Right lobe of liver (tissue), 6 donors: Measurements from ENCODE around the gene NEU3. TPM values are rescaled to one million over a fixed set of nuclear protein-coding genes. Genes with fewer than 3 reads are reported as not detected.

Experiments
- ATAC-seq, 4 donors: fragments of 200-7000 bp; cut with Tn5 transposase; one replicate each; pipeline ENCODE4 v1.9.1; 2020; ENCODE audit warnings: mild to moderate bottlenecking in 4 of 4, moderate library complexity in 4 of 4
- DNase-seq, 3 donors: peaks; one replicate each; pipeline ENCODE4 v3.0.0-alpha.2; 2020
- H3K27ac ChIP-seq, 3 donors: fragments of 200-600 bp; one replicate each; pipeline ENCODE4 v1.8.0; 2022
- H3K27me3 ChIP-seq, 2 donors: fragments of 200-600 bp; one replicate each; pipeline ENCODE4 v1.8.0; 2022
- H3K36me3 ChIP-seq, 4 donors: fragments of 200-600 bp; sonication (generic) in 1 of 4; one replicate each; pipeline versions ENCODE4 v1.5.1 to v1.8.0; 2017 to 2022; ENCODE audit warnings: control low read depth in 1 of 4
- H3K4me1 ChIP-seq, 4 donors: fragments of 200-600 bp; sonication (generic) in 1 of 4; one replicate each; pipeline versions ENCODE4 v1.5.1 to v1.8.0; 2017 to 2022; ENCODE audit warnings: control low read depth in 1 of 4
- H3K4me3 ChIP-seq, 3 donors: fragments of 200-600 bp; one replicate each; pipeline ENCODE4 v1.8.0; 2022
- H3K9me3 ChIP-seq, 4 donors: fragments of 200-600 bp; sonication (generic) in 1 of 4; one replicate each; pipeline versions ENCODE4 v1.5.1 to v1.8.0; 2017 to 2022; ENCODE audit warnings: control low read depth in 1 of 4
- CTCF ChIP-seq, 4 donors: fragments of 200-600 bp in 3 of 4; fragments of 450-650 bp in 1 of 4; IDR thresholded peaks; one replicate each; pipeline versions ENCODE4 v1.5.1 to v1.8.0; 2016 to 2022; ENCODE audit warnings: antibody characterized with exemption in 4 of 4, mild to moderate bottlenecking in 2 of 4
- POLR2A ChIP-seq: fragments of 450-650 bp; IDR thresholded peaks from one replicate; pipeline ENCODE4 v1.6.1; 2017; ENCODE audit warnings: antibody characterized with exemption, mild to moderate bottlenecking
- WGBS: methylation state at CpG from one replicate; pipeline ENCODE4 v1.1.6; 2018; ENCODE audit warnings: low coverage, low lambda C conversion rate; ENCODE audit not compliant: insufficient coverage; ENCODE audit errors: missing lambda C conversion rate; 5-methylcytosine and 5-hydroxymethylcytosine counted together
- intact Hi-C, 2 donors: fragments of 100-400 bp; cut with DNase I; formaldehyde crosslinking; loops; one replicate each; pipeline versions ENCODE4 v1.11.2 to v1.14.1; 2022
- total RNA-seq, 6 experiments: library from RNA; depleted of rRNA in 2 of 6; stranded (reverse); fragments of >200 nt in 2 of 6; fragmentation: NEBNext Ultra II Directional in 3 of 6; extraction: Animal tissue kit (Norgen Biotek cat#: 25700) in 3 of 6; gene quantifications; one replicate each; pipeline versions ENCODE4 v1.1.0 to v1.2.4, GENCODE V29; 2016 to 2023
- donor health status: DM: no; HTN: yes; CAD: no.
- donor health status: DM: no; HTN: no; CAD: no.
- donor health status: DM: no; HTN: no; CAD: no.
- donor health status: DM: no; HTN: yes; CAD: no.
- donor health status: DM: no; HTN: yes; CAD: no.

Gene NEU3
- total RNA-seq, 6 experiments from 2014 or later: 3.7 to 8.2 (median 6.2) TPM

- Histone ChIP-seq H3K9me3 (no peaks in the 10 kb centered on the region), H3K4me3 (no peak overlapping the region), H3K36me3 (no peaks in the 10 kb centered on the region), H3K27me3 (no peaks in the 10 kb centered on the region), H3K27ac (no peak overlapping the region), H3K4me1 (no peaks in the 10 kb centered on the region)
- ATAC-seq (peak; percentile 37 to 81 (median 66)), DNase-seq (peak in 1 of 3 donors; percentile 35)
- 38% methylated on average over 4 of the region's 4 CpGs for WGBS
- intact Hi-C loops: loop anchor here in 1 of 2 donors (5.0 kb wide), 1 partner anchor 99 kb away; no protein-coding TSS in a partner anchor
- TF ChIP-seq POLR2A (no peak), CTCF (IDR thresholded peaks at IDR 0.05) (no peak)
These were observed 42.6 kb downstream of the NEU3 start for GRCh38 chr11:75031224-75031753.

- intact Hi-C loops: loop anchor here in 1 of 2 donors (5.0 kb wide), 1 partner anchor 100 kb away; no protein-coding TSS in a partner anchor
- TF ChIP-seq POLR2A (no peak), CTCF (IDR thresholded peaks at IDR 0.05) (peak; percentile 66 to 79 (median 72))
- no peak overlapping the region for H3K27ac ChIP-seq
- H3K4me3 ChIP-seq: no peak overlapping the region
- no peaks in the 10 kb centered on the region for H3K4me1 ChIP-seq
- H3K27me3 ChIP-seq: no peaks in the 10 kb centered on the region
- no peaks in the 10 kb centered on the region for H3K9me3 ChIP-seq
- ATAC-seq (peak; percentile 86 to 93 (median 92)), DNase-seq (peak; percentile 79 to 83 (median 79))
- H3K36me3 ChIP-seq: no peaks in the 10 kb centered on the region
- 58% methylated on average over 6 of the region's 8 CpGs for WGBS
These were observed 43.2 kb downstream of the NEU3 start for GRCh38 chr11:75031771-75032549.

- Histone ChIP-seq H3K36me3 (no peaks in the 10 kb centered on the region), H3K4me3 (no peak overlapping the region), H3K4me1 (no peaks in the 10 kb centered on the region), H3K9me3 (no peaks in the 10 kb centered on the region), H3K27me3 (no peaks in the 10 kb centered on the region), H3K27ac (no peak overlapping the region)
- DNase-seq (no peak), ATAC-seq (no peak)
- intact Hi-C loops: loop anchor here in 1 of 2 donors (5.0 kb wide), 1 partner anchor 100 kb away; no protein-coding TSS in a partner anchor
- no CpG with 5 or more reads among the region's 3 CpGs for WGBS
- no peak for TF ChIP-seq POLR2A
- TF ChIP-seq CTCF (IDR thresholded peaks at IDR 0.05): no peak
These were observed 43.8 kb downstream of the NEU3 start for GRCh38 chr11:75032550-75032935.

GRCh38 chr11:75033916-75034315 lies 45.2 kb downstream of the NEU3 start:
- Histone ChIP-seq H3K4me1 (no peaks in the 10 kb centered on the region), H3K27ac (no peak overlapping the region), H3K36me3 (no peaks in the 10 kb centered on the region), H3K27me3 (no peaks in the 10 kb centered on the region), H3K9me3 (no peaks in the 10 kb centered on the region), H3K4me3 (no peak overlapping the region)
- 90% methylated on average over 2 of the region's 3 CpGs for WGBS
- no peak for DNase-seq
- ATAC-seq: no peak
- intact Hi-C loops: loop anchor here in 1 of 2 donors (5.0 kb wide), 1 partner anchor 102 kb away; no protein-coding TSS in a partner anchor
- TF ChIP-seq POLR2A (no peak), CTCF (IDR thresholded peaks at IDR 0.05) (no peak)
